Subcutaneous adipose tissue (tissue), 4 donors: ENCODE data around the gene KRT4. TPM values are rescaled to one million over a fixed set of nuclear protein-coding genes. Genes with fewer than 3 reads are reported as not detected.

Experiments
- total RNA-seq, 4 donors: library from RNA; depleted of rRNA; stranded (reverse); fragments of >200 nt; gene quantifications; one replicate each; pipeline ENCODE4 v1.1.0, GENCODE V29; 2016
- TF ChIP-seq, protein P1 (sequence below): fragments of 450-650 bp; IDR thresholded peaks from one replicate; pipeline ENCODE4 v1.5.1; 2016; ENCODE audit warnings: low read depth, mild to moderate bottlenecking, control low read depth, antibody characterized with exemption, moderate library complexity

KRT4 gene
- total RNA-seq, 4 donors from 2014 or later = not detected

- TF ChIP-seq, protein P1, sequence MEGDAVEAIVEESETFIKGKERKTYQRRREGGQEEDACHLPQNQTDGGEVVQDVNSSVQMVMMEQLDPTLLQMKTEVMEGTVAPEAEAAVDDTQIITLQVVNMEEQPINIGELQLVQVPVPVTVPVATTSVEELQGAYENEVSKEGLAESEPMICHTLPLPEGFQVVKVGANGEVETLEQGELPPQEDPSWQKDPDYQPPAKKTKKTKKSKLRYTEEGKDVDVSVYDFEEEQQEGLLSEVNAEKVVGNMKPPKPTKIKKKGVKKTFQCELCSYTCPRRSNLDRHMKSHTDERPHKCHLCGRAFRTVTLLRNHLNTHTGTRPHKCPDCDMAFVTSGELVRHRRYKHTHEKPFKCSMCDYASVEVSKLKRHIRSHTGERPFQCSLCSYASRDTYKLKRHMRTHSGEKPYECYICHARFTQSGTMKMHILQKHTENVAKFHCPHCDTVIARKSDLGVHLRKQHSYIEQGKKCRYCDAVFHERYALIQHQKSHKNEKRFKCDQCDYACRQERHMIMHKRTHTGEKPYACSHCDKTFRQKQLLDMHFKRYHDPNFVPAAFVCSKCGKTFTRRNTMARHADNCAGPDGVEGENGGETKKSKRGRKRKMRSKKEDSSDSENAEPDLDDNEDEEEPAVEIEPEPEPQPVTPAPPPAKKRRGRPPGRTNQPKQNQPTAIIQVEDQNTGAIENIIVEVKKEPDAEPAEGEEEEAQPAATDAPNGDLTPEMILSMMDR = no peak
Measured at GRCh38 chr12:52788192-52788875, 25.6 kb downstream of the KRT4 start.

DNA sequence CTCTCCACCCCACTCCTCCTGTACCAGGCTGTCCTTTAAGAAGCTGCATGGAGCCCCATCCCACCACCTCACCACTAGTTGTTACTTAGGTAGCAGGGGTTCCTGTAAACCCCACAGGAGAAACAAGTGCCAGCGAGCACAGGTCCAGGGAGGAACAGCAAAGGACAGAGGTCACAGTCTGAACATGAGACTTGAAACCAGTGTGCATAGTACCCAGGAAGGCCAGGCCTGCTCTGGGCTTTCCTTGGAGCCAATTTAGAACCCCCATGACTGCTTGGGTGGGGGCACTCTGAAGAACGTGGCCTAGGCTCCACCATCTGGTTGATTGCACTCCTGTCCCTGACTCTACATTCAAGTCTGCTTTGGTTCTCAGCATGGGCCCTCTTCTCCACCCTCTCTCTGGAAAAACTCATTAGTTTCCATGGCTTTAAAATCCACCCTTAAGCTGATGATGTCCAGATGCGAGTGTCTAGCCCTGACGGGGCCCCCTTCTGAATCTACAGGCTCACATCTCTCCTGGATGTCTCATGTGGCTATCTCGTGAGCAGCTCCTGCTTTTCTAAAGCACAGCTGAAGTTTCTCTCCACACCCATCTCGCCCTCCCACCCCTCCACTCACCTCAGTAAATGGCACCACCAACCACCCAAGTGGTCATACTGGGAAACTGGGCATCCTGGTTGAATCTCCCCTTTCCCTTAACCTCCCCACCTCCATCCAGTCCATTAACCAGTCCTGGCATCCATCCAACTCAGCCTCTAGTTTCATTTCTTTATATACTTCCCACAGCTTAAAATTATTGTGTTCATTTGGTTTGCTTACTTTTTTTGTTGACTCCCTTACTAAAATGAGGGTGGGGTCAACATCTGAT lies 26.4 kb downstream of the KRT4 start:
- TF ChIP-seq, protein P1 = no peak

- TF ChIP-seq, protein P1 = no peak
Measured at GRCh38 chr12:52784909-52785308, 29.0 kb downstream of the KRT4 start.

GRCh38 chr12:52783563-52784316 lies 30.2 kb downstream of the KRT4 start:
- TF ChIP-seq, protein P1 = no peak

- TF ChIP-seq, protein P1 = no peak
Measured at GRCh38 chr12:52782502-52782901, 31.4 kb downstream of the KRT4 start.

- TF ChIP-seq, protein P1 = no peak
Measured at GRCh38 chr12:52781399-52782082, 32.4 kb downstream of the KRT4 start.
